ENCODE measurements around the gene UNC5A.

Gene UNC5A

DNA sequence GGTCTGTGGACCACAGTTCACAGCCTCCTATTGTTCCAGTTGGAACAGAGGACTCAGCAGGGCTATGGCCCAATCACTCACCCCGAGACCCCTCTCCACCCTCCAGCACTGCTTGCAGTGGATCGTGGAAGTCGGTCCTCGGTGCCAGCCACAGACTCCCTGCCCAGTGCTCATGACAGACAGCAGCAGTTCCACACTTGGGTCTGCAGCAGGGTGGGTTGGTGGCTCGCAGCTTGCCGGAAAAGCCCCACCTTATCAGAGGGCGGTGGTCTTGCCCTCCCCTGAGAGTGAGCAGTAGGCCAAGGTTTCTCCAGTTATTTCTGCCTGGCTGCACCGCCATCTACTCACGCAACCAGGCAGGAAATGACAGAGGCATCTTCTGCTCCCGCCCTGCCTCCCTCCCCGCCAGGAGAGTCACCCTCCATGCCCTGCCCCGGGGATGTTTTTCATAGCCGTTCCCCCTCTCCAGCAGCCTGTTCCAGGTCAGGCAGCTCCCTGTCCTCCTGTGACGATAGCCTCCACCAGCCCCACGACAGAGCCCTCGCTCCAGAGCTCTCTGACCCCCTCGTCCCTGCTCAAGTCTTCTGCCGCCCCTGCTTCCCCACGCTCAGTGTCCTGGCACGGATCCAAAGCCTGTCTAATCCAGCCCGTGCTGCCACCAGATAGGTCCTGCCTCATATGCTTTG lies 34.5 kb downstream of the UNC5A start:
- peak; percentile 56 for DNase-seq (ENCODE audit: low read depth)
- TF ChIP-seq, protein P1, sequence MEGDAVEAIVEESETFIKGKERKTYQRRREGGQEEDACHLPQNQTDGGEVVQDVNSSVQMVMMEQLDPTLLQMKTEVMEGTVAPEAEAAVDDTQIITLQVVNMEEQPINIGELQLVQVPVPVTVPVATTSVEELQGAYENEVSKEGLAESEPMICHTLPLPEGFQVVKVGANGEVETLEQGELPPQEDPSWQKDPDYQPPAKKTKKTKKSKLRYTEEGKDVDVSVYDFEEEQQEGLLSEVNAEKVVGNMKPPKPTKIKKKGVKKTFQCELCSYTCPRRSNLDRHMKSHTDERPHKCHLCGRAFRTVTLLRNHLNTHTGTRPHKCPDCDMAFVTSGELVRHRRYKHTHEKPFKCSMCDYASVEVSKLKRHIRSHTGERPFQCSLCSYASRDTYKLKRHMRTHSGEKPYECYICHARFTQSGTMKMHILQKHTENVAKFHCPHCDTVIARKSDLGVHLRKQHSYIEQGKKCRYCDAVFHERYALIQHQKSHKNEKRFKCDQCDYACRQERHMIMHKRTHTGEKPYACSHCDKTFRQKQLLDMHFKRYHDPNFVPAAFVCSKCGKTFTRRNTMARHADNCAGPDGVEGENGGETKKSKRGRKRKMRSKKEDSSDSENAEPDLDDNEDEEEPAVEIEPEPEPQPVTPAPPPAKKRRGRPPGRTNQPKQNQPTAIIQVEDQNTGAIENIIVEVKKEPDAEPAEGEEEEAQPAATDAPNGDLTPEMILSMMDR (IDR thresholded peaks at IDR 0.05; ENCODE audit: insufficient read depth, low read depth, low read length, missing control alignments), result no peak
- no peak overlapping the region for H3K4me3 ChIP-seq (ENCODE audit: low read length)

DNA sequence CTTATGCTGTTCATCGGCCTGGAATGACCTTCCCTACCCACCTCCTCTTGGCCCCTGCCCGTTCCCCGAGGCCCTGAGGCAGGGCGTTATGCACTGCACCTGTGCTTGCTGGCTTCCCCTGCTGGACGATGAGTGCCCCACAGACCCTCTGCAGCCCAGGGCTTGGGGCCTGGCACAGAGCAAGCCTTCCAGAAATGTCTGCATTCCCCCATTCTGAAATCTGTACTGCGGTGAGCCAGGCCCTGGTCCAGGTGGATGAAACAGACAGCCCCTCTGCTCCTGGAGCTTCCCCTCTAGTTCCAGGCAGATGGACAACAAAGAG lies 35.0 kb downstream of the UNC5A start:
- DNase-seq (ENCODE audit: low read depth), result no peak
- no peak overlapping the region for H3K4me3 ChIP-seq (ENCODE audit: low read length)
- TF ChIP-seq, protein P1 (IDR thresholded peaks at IDR 0.05; ENCODE audit: insufficient read depth, low read depth, low read length, missing control alignments), result no peak

DNA sequence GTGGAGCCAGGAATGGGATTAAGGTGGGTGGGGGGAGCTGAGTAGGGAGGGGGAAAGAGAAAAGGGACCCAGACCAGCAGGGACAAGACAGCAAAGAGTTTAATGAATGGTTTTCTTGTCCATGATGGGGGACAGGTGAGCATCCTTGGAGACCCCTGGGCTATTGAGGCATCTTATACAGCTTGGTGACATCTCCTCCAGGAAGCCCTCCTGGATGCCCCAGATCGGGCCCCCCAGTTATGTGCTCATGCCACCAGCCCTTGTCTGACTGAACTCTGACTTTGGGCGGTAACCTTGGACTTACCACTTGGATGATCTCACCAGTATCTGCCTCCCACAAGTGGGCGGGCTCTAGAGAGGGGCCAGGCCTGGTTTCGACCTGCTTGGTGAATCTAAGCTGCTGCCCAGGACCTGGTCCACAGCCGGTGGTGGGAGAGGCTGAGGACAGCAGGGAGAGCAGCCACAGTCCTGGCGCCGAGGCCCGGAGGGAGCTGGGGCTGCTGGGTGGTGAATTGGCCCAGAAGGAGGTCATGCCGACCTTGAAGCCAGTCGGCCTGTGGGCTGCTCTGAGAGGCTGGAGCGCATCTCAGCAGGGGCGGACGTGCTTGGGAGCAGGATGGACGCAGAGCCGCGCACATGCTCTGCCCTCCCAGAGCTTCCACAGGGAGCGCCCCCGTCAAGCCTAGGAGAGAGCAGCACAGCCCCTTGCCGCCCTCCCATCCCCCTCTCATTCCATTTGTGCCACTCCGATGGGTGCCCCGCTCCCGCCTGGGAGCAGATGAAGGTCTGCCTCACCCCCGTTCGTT lies 36.2 kb downstream of the UNC5A start:
- H3K4me3 ChIP-seq (ENCODE audit: low read length), result no peak overlapping the region
- TF ChIP-seq, protein P1 (IDR thresholded peaks at IDR 0.05; ENCODE audit: insufficient read depth, low read depth, low read length, missing control alignments), result no peak
- peak; percentile 34 for DNase-seq (ENCODE audit: low read depth)

DNA sequence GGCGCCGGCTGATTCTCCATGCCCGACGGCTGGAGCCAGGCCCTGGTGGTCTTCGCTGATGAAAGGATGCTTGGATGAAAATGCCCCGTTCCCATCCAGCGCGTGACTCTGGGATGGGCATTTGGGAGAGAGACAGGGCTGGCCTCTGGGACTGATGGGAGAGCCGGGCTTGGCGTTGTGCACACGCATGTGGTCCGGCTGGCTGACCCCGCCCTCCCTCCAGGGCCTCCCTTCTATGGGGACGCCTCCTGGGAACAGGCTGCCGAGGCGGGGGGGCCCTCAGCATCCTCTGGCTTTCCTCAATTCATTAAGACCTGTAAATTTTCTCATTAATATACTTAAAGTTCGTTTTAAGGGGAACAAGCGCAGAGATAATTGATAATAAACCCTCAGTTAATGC lies 36.8 kb downstream of the UNC5A start:
- H3K4me3 ChIP-seq (ENCODE audit: low read length), result no peak overlapping the region
- DNase-seq (ENCODE audit: low read depth), result no peak
- TF ChIP-seq, protein P1 (IDR thresholded peaks at IDR 0.05; ENCODE audit: insufficient read depth, low read depth, low read length, missing control alignments), result no peak

DNA sequence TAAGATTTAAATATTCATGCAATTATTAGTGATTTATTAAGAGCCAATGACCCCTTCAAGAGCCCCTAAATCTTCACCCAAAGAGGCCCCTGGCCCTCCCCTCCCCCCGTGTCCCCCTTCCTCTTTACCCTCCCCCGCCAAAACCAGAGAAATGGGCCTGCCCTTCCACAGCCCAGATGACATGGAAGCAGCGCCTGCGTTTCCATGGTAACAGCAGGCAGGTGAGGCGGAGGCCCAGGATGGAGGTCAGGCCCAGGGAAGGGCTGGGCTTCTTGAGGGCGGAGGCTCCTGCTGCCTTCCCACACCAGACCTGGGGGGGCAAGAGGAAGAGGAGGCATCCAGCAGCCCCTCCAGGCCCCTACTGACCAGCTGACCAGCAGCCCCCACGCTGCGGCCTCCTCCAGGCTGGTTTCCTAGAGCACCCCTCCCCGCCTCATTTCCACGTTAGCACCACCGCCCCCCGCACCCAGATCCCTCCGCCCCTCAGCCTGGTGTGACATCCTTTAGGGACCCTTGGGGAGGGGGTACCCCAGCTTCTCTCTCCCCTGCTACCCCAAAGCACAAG lies 37.4 kb downstream of the UNC5A start:
- no peak overlapping the region for H3K4me3 ChIP-seq (ENCODE audit: low read length)
- TF ChIP-seq, protein P1 (IDR thresholded peaks at IDR 0.05; ENCODE audit: insufficient read depth, low read depth, low read length, missing control alignments), result no peak
- DNase-seq (ENCODE audit: low read depth), result no peak

DNA sequence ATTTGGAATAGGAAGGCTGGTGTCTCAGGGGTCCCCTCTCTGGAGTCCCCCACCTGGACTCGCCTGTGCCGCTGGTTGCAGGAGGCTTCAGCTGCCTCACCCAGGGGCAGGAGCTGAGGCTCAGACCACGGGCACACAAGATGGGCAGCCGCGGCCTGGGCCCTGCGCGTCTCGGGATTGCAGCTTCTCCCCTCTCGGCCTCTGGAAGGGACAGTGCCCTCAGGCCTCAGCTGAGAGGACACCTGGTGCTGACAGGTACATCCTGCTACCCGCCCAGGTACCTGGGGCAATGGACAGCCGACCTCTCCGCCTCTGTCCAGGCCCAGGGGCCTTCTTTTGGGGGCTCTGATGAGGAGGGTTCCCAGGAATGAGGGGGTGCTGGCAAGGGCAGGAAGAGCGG lies 38.3 kb downstream of the UNC5A start:
- no peak for DNase-seq (ENCODE audit: low read depth)
- TF ChIP-seq, protein P1 (IDR thresholded peaks at IDR 0.05; ENCODE audit: insufficient read depth, low read depth, low read length, missing control alignments), result no peak
- H3K4me3 ChIP-seq (ENCODE audit: low read length), result no peak overlapping the region
